GM19397 (cell line): ENCODE measurements around the gene IL17RD.

Experiments
- ATAC-seq: cut with Tn5 transposase; IDR thresholded peaks from one replicate; pipeline ENCODE4 v1.9.1; 2021; ENCODE audit warnings: mild to moderate bottlenecking, moderate library complexity; ENCODE audit not compliant: unreplicated experiment

The IL17RD gene

DNA sequence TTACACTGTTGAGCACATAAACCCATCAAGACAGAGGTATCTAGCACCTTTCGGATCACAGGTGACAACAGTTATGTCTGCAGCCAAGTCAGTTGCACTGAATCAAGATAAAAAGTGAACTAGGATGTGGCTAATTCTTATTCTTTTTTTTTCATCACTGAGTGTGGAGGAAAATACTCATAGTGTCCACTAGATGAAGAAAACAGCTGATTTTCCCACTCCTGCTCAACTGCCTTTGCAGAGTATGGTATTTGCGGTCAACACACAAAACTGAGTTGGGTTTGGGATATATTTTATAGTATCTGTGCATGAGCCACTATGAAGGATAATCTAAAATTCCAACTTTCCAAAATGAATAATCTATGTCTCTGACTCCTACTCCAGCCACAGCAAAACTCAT is 32.5 kb downstream of the IL17RD start:
- ATAC-seq, result no peak

DNA sequence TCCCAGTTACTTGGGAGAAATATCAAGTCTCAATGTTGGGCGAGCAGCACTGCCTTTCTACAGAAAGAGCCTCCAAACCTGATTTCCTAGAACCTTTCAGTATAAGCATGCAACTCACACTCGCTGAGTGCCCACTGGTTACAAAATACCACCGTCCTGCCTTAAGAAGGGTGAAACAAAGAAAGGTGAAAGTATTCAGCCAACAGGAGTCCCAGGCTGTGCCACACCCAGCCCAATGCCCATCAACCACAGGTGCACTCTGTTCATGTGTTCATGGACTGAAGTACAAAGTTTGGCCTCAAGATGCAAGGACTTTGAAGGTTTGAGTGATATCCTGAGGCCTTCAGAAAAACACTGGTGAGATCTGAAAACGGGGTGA is 34.0 kb downstream of the IL17RD start:
- no peak for ATAC-seq

DNA sequence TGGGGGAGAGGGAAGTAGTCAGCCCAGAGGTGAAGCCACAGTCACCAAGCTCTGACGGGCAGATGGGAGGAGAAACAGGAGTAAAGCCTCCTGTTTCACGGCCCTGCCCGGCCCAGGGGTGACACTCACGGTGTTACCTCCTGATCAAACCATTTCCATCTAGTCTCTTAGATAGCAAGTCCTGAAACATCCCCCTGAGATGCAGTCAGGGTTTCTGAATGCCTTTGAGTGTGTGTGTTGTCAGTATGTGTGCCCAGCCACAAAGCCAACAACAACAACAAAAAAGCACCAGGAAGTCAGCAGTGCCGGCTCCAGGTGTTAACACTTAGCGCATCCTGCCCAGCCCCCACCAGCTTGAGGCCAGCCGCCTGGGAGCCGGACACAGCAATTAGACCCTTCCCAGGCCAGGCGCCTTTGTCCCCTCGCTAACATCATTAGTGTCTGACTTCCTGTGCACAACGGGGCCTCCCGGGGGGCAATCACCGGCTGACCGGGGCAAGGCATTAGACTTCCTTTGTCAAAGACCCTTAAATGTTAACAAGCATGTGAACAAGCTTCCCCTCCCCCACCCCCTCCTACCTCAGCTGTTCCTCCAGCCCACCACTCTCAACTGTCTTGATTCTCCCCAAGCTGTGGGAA is 34.5 kb downstream of the IL17RD start:
- no peak for ATAC-seq

DNA sequence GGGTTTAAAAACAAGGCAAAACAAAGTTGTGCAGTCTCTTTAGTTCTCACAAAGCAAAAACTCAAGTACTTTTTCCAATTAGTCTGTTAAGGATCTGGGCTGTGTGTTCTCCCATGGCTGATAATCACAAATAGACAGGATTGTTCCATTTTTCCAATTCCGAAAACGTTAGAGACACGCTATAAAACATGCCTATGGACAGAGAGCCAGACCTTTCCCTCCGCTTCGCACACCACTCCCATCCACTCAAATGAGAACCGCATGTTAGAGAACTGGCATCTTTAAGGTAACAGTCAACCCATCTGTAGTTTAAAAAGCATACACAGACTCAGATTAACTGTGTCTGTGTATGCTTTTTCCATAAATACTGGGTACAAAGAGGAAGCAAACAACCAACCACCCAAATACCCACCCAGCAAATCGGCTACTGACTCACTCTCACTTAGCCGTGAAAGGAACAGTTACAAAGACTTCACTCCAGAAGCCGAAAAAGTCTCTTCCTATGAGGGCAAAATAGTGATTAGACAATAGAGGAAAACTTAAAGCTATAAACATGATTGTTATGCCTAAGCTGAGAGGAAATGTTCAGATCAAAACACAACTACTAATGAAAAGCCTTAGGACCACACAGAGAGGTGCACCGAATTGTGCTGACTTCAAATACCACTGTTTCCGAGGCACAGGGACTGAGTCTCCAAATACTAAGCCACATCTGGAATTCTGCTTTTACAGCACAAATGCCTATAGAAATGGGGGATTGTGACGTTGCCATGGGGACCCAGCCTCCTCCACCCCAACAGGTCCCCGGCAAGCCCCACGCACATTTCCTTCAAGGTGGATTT is 36.1 kb downstream of the IL17RD start:
- no peak for ATAC-seq

DNA sequence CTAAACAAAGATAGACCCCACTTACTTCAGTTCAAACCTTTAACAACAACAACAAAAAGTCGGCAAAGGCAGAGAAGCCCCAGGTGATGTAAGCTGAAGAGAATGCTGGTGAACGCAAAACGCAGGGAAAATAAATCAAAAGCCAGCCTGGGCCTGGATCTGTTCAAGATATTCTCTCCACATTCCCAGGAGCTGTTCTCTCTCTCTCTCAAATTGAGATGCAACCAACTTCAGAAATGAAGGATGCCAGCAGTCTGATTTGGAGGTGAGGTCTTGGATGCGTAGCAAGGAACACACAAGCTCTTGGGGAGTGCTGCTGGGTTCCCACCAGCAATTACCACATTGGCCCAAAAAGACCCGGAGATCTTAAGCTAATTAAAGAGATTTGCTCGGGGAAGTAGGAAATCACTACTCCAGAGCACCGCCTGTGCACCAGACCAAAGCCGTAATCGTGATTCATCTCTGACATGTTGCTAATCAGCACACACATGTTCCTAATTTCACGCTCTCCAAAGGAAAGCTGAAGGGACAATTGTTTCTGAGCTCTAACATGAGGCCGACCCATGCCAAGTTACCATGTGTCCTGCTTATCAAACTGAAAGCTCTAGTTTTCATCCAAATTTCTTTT is 37.1 kb downstream of the IL17RD start:
- ATAC-seq, result no peak

DNA sequence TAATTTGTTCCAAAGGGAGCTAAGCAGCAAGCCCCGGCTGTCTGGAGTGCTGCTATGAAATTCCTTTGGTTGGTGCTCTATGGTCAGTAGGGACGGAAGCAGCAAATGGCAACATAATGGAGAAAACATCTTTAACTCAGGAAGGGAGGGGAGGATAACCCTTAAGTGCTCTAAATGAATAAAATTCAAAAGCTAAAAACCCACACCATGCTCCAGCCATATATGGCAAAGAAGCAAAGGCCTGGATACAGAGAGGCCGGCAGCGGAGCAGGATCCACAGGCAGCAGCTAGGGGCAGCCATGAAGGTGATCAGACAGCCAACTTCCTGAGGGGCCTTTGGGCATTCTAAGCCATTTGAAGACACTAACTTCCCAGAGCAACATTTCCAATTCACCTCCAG is 38.9 kb downstream of the IL17RD start:
- no peak for ATAC-seq

DNA sequence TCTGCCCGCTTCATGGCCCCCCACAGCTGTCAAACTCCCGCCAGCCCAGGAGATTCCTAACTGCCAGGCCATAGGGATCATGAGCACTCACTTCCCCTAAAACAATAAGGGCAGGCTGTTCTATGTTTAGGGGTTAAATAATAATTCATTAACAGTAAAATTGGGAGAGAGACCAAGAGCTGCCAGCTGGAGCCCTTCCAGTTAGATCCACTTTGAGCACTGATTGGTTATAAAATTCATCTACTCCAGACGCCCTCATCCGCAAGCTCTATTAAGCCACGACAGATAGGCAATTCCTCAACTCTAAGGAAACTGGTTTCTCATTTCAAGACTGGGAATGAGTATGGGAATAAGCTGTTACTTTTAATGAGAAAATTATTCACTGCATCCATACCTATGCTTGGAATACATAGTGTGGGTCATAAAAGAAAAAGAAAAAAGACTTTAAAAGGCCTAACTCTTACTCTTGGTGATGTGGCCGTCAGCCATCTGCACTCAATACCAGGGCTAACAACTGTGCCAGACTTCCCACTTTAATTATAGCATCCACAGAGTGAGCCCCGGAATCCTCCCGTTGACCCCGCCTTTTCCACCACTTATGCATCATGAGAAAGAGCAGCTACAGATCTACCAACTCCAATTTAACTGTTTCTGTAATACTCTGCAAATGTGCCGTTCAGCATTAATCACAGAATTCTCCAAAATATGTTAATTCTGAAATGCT is 44.5 kb downstream of the IL17RD start:
- ATAC-seq, result no peak

DNA sequence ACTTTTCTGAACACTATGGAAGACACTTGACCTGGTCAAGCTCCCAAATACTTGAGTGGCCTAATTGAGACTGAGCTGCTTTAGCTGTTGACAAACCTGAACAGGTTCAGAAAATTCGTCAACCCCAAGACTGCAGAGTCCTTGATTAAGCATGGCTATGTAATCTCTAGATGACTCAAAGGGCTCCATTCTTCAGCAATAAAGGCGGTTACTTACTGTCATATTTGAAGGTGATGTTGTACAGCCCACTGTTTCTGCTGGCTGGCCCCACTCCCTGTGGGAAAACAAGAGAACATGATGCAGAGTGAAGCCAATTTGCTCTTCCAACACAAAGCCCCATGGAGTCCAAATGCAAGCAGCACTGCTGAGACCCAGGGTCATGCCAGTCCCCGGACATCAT is 45.1 kb downstream of the IL17RD start:
- no peak for ATAC-seq

DNA sequence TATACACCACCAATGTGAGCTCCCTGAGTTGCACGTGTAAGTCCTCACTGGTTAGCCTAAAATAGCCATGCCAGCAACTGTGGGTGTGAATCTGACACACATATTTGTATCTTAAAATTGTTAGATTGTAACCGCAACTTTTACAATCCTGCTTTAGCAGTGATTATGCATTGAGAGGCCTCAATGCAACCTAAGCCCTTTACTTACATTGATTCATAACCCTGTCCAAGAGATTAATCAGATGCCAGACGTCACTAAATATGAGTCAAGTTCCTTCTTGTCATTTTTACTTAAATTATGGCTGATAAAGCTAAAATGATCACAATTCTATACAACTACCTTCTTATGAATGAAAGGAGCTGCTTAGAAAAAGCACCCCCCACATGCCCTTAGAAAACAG is 46.9 kb downstream of the IL17RD start:
- no peak for ATAC-seq

DNA sequence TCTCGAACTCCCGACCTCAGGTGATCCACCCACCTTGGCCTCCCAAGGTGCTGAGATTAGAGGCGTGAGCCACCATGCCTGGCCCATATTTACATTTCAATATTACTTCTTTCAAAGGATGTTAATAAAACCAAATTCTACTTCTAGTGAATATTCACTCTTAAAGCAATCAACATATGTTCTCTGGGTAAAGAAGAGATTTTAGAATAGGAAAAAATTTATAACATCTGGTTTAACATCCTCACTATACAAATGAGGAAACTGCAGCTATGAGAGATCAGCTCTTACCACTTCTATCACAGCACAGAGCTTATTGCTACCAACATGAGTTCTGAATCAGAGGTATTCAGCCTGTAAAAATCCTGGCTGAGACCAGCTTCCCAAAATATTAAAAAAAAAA is 48.7 kb downstream of the IL17RD start:
- no peak for ATAC-seq

DNA sequence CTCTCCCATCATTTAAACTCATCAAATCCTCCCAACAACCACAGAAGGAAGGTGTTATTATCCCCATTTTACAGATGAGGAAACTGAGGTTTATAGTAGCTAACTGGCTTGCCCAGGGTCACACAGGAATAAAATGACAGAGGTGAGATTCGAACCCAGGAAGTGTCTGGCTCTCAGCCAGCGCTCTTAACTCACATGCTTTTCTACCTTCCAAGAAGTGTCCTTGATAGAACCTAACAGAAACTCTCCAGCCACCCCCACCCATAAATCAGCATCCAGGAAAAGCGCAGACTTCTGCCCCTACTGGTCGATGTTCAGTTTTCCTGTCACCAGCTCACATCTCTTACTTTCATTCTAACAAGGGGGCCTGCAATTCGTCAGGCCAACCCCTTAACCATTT is 52.9 kb downstream of the IL17RD start:
- ATAC-seq, result no peak

DNA sequence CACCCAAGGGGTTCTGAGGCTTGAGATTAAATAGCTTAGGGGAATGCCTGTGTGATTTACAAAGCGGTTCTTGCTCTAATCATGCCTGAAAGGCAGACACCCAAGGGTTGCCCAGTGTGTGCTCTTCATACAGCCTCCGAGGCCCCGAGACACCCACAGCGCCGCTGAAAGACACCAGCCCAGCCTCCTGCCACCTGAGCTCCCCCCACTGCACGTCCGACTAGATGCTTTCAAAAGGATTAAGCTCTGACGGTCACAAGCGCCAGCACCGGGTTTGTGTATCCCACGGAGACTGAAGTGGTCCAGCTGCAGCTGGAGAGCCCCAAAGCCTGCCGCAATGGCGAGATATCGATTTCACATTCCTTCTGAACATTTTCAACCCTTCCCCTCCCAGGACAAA is 54.4 kb downstream of the IL17RD start:
- ATAC-seq, result no peak

DNA sequence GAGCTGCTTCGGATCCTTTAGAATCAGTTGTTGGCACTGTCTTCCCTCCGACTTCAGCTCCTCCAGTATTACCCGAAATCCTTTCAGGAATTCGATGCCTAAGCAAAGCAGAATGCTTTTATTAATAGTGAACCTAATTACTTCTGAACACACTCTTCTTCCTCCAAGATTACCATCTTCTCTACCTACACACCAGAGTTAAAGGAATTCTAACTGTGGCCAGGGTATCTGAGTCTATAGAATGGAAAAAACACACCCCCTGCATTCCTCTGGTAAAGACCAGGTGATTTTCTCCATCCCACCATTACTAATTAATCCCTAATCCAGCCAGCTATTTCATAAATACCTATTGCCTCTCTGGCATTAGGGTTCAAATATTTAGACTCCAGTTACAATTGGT is 54.9 kb downstream of the IL17RD start:
- no peak for ATAC-seq

DNA sequence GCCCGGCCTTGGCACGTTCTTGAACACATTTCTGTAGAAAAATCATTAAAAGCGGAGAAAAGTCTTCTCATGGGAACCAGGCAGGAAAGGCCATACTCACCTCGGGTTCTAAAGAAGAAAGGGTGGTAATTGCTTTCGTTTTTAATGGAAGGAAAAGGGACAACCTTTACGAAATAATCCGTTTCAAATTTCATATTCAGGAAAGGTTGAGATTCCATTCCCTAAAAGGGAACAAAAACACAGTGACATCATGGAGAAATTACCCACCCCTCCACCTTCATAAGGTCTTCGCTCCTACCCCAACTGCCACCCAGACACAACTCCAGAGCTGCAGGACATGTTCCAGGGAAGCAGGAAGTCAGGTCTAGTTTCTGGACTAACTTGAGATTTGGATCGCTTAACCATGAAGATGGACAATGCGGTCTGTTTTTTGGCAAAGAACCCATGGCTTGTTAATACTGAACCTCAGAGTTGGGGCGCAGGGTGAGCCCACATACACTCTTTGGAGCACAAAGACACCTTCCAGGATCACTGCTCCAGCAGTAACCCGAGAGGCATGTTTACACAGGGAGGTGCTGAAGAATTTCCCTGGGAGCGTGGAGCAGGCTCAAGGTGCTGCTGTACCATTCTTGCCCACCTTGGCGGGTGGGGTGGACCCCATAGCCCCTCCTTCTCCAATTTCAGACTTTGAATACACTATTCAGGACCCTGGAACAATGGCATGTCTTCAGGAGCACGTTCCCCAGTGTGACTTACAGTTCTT is 55.5 kb downstream of the IL17RD start:
- no peak for ATAC-seq

DNA sequence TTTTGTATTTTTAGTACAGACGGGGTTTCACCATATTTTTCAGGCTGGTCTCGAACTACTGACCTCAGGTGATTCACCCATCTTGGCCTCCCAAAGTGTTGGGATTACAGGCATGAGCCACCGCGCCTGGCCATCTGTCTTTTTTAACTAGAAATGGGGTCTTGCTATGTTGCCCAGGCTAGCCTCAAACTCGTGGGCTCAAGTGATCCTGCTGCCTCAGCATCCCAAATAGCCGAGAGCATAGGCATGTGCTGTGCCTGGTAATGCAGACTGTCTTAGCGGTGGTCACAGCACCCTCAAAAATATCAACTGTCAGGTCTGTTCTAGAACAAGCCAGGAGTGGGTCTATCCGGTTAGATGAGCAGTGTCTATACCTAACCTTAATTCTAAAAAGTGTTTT is 56.5 kb downstream of the IL17RD start:
- no peak for ATAC-seq

DNA sequence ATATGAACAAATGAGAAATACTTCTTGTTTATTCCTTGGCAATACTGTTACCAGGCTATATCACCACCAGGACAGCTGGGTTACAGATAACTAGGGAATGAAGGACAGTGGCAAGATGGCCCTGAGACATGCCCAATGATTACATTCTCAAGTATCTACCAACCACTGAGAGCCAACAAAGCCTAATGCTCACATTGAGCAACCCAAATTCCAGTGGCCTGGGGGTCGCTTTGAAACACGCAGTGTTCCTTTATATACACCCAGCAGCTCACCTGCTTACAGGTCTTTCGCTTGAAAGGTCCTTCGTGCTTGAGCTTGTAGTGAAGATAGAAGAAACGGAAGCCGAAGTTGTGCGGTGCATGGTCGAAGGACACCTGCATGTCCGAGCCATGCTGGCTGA is 59.6 kb downstream of the IL17RD start:
- ATAC-seq, result no peak

DNA sequence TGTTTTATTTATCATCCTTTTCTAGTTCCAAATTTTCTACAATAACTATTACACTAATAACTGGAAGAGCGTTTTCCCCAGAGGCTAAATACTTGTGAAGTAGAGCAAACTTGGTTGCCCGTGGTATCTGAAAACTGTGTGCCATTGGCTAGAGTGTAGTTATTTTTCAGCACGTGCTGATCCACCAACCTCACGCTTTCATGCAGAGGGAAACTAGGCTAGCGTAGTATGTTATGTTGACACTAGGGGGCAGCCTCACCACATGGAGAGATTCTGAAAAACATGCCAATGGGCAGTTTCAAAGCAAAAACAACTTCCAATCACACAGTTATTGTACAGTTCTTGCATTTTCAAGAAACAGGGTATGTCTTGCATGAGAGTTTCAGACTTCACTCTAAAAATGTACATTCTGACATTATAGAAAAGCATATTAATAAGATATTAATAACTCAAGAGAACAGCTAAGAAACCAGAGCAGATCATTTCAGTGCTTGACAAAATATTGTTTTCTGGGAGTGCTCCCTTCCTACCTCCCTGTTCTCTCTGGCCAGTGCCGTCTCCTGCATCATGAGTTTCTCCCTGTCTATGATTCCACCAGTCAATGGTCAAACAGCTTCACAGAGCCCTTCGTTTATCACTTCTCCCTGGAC is 65.0 kb downstream of the IL17RD start:
- ATAC-seq, result no peak

DNA sequence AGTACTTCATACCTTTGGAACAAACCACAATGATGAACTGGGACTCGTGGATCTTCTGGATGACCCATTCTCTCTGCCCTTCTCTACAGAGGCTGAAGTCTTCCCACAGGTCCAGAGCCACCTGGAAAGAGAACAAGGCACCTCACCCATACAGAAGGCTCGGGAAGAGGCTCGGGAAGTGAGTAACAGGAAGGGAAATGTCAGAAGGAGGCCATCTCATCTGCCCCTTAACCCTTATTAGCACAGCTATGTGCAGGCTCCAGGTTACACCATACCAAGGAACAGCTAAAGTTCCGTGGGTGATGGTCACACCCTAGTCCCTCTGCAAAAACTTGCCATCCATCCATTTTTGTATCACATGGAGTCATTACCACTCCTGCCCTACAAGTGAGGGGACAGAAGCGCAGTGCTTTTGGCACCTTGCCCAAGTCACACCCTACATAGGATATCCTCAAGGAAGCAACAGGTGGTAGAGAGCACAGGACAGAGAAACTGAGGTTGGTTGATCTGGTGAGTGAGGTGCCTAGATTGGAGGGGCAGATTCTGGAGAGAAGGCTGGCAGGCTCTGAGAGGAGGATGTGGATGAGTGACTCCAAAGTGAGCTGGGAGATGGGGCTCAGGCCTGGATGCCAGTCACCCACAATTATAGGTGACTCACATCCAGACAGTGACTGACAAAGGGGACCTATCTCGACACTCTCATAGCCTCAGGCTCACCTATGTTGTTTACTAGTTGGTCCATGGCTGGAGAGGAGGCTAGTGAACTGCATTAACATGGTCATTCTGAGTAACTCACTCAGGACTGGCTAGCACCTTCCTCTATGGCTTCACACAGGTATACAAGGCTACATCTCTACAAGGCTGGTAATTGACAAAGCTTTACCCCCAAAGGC is 66.5 kb downstream of the IL17RD start:
- no peak for ATAC-seq

DNA sequence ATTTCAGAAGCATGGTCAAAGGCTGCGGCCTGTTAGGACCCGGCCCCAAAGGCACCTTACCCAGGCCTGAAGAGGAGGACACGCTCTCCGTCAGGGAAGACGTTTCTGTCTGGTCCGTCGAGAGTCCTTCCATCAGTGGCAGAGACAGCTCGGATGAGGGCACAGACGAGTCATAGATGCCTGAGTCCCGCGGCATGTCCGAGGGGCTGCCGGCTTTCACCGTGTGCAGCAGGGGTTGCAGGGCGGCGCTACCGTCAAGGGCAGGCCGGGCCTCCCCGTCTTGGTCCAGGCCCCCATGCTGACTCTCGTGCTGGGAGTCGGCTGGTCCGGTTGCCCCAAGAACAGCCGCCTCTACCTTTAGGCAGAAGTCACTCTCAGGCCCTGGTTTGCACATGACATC is 67.6 kb downstream of the IL17RD start:
- ATAC-seq, result no peak
